Ovary (tissue), 3 donors: ENCODE measurements around the gene SIGLEC15.

Experiments used
- CTCF ChIP-seq, 3 donors: fragments of 450-650 bp in 2 of 3; fragments of 200-600 bp in 1 of 3; IDR thresholded peaks; one replicate each; pipeline versions ENCODE4 v1.5.1 to v1.8.0; 2016 to 2022; ENCODE audit warnings: antibody characterized with exemption in 3 of 3, mild to moderate bottlenecking in 1 of 3
- EP300 ChIP-seq: sonication (generic); formaldehyde crosslinking; IDR thresholded peaks from one replicate; pipeline ENCODE4 v1.6.1; 2017; ENCODE audit warnings: antibody characterized with exemption
- POLR2A ChIP-seq: fragments of 450-650 bp; IDR thresholded peaks from one replicate; pipeline ENCODE4 v1.6.1; 2017; ENCODE audit warnings: antibody characterized with exemption, mild to moderate bottlenecking, moderate library complexity
- donor health status: DM: no; HTN: no; CAD: no.

- no peak for TF ChIP-seq POLR2A
- no peak for TF ChIP-seq CTCF (IDR thresholded peaks at IDR 0.05)
- TF ChIP-seq EP300: no peak
Measured at GRCh38 chr18:45829855-45830254, 4.4 kb downstream of the SIGLEC15 start.
